ENCODE data around the gene CNOT3. TPM values are rescaled to one million over a fixed set of nuclear protein-coding genes. Genes with fewer than 3 reads are reported as not detected.
A peak's percentile ranks its signal among the peaks of the same experiment; 100 is the strongest.
"Not testable (repeated sequence)": the region's sequence is repeated elsewhere in the genome, so short reads cannot be mapped to it uniquely, and the experiment has no call there.

CNOT3 gene
- total RNA-seq, 1 experiment from 2014 or later: 41.1 TPM

GRCh38 chr19:54171736-54172431 is 34.3 kb downstream of the CNOT3 start:
- Histone ChIP-seq H3K4me2 (ENCODE audit: low read length) (peak overlapping the region; percentile 82), H3K4me1 (ENCODE audit: insufficient read depth, low read length) (peaks cover 10% of the 10 kb centered on the region; the same call in 1 of the 2 replicates), H3K4me3 (ENCODE audit: low read length) (peak overlapping the region; percentile 65), H3K9ac (ENCODE audit: low read length) (peak overlapping the region; percentile 3; the same call in 1 of the 2 replicates)
- H3K27me3 ChIP-seq (ENCODE audit: low read length); H3K36me3 ChIP-seq (ENCODE audit: low read depth, low read length); H3F3A ChIP-seq (ENCODE audit: low read length, unreplicated experiment); CTCF ChIA-PET; ATAC-seq; H3K9me3 ChIP-seq (ENCODE audit: low read length); H4K20me1 ChIP-seq (ENCODE audit: low read length); H3K27ac ChIP-seq (ENCODE audit: low read length); BruUV-seq (replicated peaks); H3K9me2 ChIP-seq (replicated peaks; ENCODE audit: low read length); H3K79me2 ChIP-seq (ENCODE audit: low read length); H2AFZ ChIP-seq (ENCODE audit: low read length): not testable (repeated sequence)
- peak; percentile 1 for DNase-seq
- POLR2A ChIA-PET (ENCODE audit: unreplicated experiment): interaction anchor here (0.6 kb wide), 1 partner anchor 18 kb away, joined by 3 read pairs; the partner anchor contains the start of gene MBOAT7
- 0 out of 2 replicates have a peak, but pooled peaks have one; percentile 11 for TF ChIP-seq CTCF (conservative IDR thresholded peaks at IDR 0.05; ENCODE audit: low read depth, low read length)
- intact Hi-C loops (cut with micrococcal nuclease): loop anchor here (2.0 kb wide), 1 partner anchor 17 kb away; the partner anchor contains the start of gene MBOAT7

GRCh38 chr19:54172471-54173358 is 35.2 kb downstream of the CNOT3 start, which contains the start of gene TMC4:
Gene TMC4 (minus strand): TSS chr19:54173160. CDS start chr19:54173117, 43 bp downstream.
- Histone ChIP-seq H2AFZ (ENCODE audit: low read length) (peak within 1 kb of the TSS; percentile 45), H3K36me3 (ENCODE audit: low read depth, low read length) (no peaks in the 10 kb centered on the region), H3F3A (ENCODE audit: low read length, unreplicated experiment) (no peaks in the 10 kb centered on the region), H4K20me1 (ENCODE audit: low read length) (no peaks in the 10 kb centered on the region), H3K27ac (ENCODE audit: low read length) (peak within 1 kb of the TSS; percentile 43), H3K27me3 (ENCODE audit: low read length) (no peaks in the 10 kb centered on the region), H3K4me2 (ENCODE audit: low read length) (peak within 1 kb of the TSS; percentile 82), H3K9ac (ENCODE audit: low read length) (peak within 1 kb of the TSS; percentile 65), H3K4me1 (ENCODE audit: insufficient read depth, low read length) (peaks cover 10% of the 10 kb centered on the region; the same call in 1 of the 2 replicates), H3K4me3 (ENCODE audit: low read length) (peak within 1 kb of the TSS; percentile 65), H3K9me3 (ENCODE audit: low read length) (no peaks in the 10 kb centered on the region), H3K79me2 (ENCODE audit: low read length) (no peaks in the 10 kb centered on the region), H3K9me2 (replicated peaks; ENCODE audit: low read length) (no peaks in the 10 kb centered on the region)
- TF ChIP-seq EZH2 (IDR thresholded peaks at IDR 0.05; ENCODE audit: low read length, unreplicated experiment) (no peak), CTCF (conservative IDR thresholded peaks at IDR 0.05; ENCODE audit: low read depth, low read length) (peak; percentile 62)
- CTCF ChIA-PET: interaction anchor here (1.0 kb wide), 2 partner anchors 16 to 17 kb away, joined by 3 to 4 read pairs; partner anchors contain the start of gene MBOAT7
- BruUV-seq (replicated peaks): no TSS peak
- DNase-seq (peak; percentile 93), ATAC-seq (peak; percentile 83)
- POLR2A ChIA-PET (ENCODE audit: unreplicated experiment): interaction anchor here (0.5 to 1.3 kb wide), 3 partner anchors 17 to 112 kb away, joined by 3 to 19 read pairs (median 6); partner anchors contain the start of gene MBOAT7
- intact Hi-C loops (cut with micrococcal nuclease): loop anchor here (2.0 kb wide), 1 partner anchor 16 kb away; the partner anchor contains the start of gene MBOAT7
